Stimulated activated CD8-positive, alpha-beta memory T cell treated with anti-CD3 and anti-CD28 coated beads, Interleukin-15, amount 100 ng/mL, for 1 hour (primary cell): ENCODE results near the gene GNB1.

Experiments
- DNase-seq: peaks from one replicate; pipeline ENCODE4 v3.0.0-alpha.2; 2020; ENCODE audit warnings: low read depth

The GNB1 gene

GRCh38 chr1:1922956-1923833, 32.3 kb upstream of the GNB1 start:
- DNase-seq, result no peak

- no peak for DNase-seq
Measured at GRCh38 chr1:1922702-1922955, 31.7 kb upstream of the GNB1 start.

GRCh38 chr1:1921901-1922701, 31.2 kb upstream of the GNB1 start:
- DNase-seq, result no peak

- no peak for DNase-seq
Measured at GRCh38 chr1:1921459-1921862, 30.6 kb upstream of the GNB1 start.

GRCh38 chr1:1920608-1921458, 29.9 kb upstream of the GNB1 start:
- DNase-seq, result no peak

GRCh38 chr1:1920057-1920607, 29.2 kb upstream of the GNB1 start:
- no peak for DNase-seq

GRCh38 chr1:1919304-1920056, 28.6 kb upstream of the GNB1 start:
- peak; percentile 96 for DNase-seq

- peak; percentile 14 for DNase-seq
Measured at GRCh38 chr1:1918901-1919303, 28.0 kb upstream of the GNB1 start, which contains the start of gene TMEM52. Gene TMEM52, minus strand, starts transcription at chr1:1919279. Its CDS starts 14 bp downstream, at chr1:1919265.

- DNase-seq, result no peak
Measured at GRCh38 chr1:1917995-1918900, 27.4 kb upstream of the GNB1 start.

GRCh38 chr1:1917304-1917976, 26.6 kb upstream of the GNB1 start:
- no peak for DNase-seq

- DNase-seq, result no peak
Measured at GRCh38 chr1:1916851-1917251, 26.0 kb upstream of the GNB1 start.

- DNase-seq, result no peak
Measured at GRCh38 chr1:1915911-1916840, 25.3 kb upstream of the GNB1 start.

GRCh38 chr1:1914971-1915692, 24.2 kb upstream of the GNB1 start, which contains the start of gene CALML6:
Gene CALML6, plus strand, starts transcription at chr1:1915260. Its CDS starts 21 bp downstream, at chr1:1915281.
- no peak for DNase-seq

- DNase-seq, result no peak
Measured at GRCh38 chr1:1914101-1914970, 23.4 kb upstream of the GNB1 start.

- DNase-seq, result no peak
Measured at GRCh38 chr1:1911350-1912041, 20.6 kb upstream of the GNB1 start.

GRCh38 chr1:1910651-1911331, 19.9 kb upstream of the GNB1 start:
- DNase-seq, result no peak
